GM19455 (cell line): ENCODE measurements around the gene ZNF552.
A peak's percentile ranks its signal among the peaks of the same experiment; 100 is the strongest.

ENCODE experiments used
- ATAC-seq: cut with Tn5 transposase; IDR thresholded peaks from one replicate; pipeline ENCODE4 v1.9.1; 2021; ENCODE audit not compliant: unreplicated experiment

The ZNF552 gene

GRCh38 chr19:57779220-57779845 is 35.4 kb downstream of the ZNF552 start:
- ATAC-seq = no peak

GRCh38 chr19:57778336-57778735 is 36.4 kb downstream of the ZNF552 start:
- ATAC-seq = no peak

GRCh38 chr19:57776764-57777296 is 37.9 kb downstream of the ZNF552 start:
- ATAC-seq = no peak

- ATAC-seq = no peak
Measured at GRCh38 chr19:57773488-57773887, 41.2 kb downstream of the ZNF552 start.

- ATAC-seq = no peak
Measured at GRCh38 chr19:57771417-57771816, 43.3 kb downstream of the ZNF552 start.

GRCh38 chr19:57769345-57770131 is 45.2 kb downstream of the ZNF552 start, which contains the start of gene ZNF586:
Gene ZNF586, plus strand, starts transcription at chr19:57769676. Its CDS starts 167 bp downstream, at chr19:57769843.
- peak; percentile 85 for ATAC-seq

- ATAC-seq = no peak
Measured at GRCh38 chr19:57759096-57759495, 55.6 kb downstream of the ZNF552 start.

- no peak for ATAC-seq
Measured at GRCh38 chr19:57757941-57758340, 56.8 kb downstream of the ZNF552 start.
